ENCODE results near the gene SERTAD2. TPM values are rescaled to one million over a fixed set of nuclear protein-coding genes. Genes with fewer than 3 reads are reported as not detected.

SERTAD2 gene
- total and polyA plus RNA-seq, 2 donors (not counting 3 experiments of a cell fraction or from before 2014, with no cell fraction given), result 5.5 to 11.2 TPM

- Histone ChIP-seq H4K20me1 (replicated peaks; ENCODE audit: control insufficient read depth, extremely low read depth, insufficient read depth, low read length) (no peaks in the 10 kb centered on the region), H3K9ac (replicated peaks; ENCODE audit: extremely low read depth, insufficient read depth, low read length) (no peak overlapping the region), H3K4me2 (ENCODE audit: insufficient read depth, low read length) (no peak overlapping the region), H3K79me2 (ENCODE audit: control insufficient read depth, insufficient read depth, low read length) (no peaks in the 10 kb centered on the region), H3K36me3 (ENCODE audit: control insufficient read depth in 2 of 2, extremely low read depth in 1 of 2, insufficient read depth in 2 of 2, low read length in 2 of 2) (no peaks in the 10 kb centered on the region), H3K27me3 (ENCODE audit: control insufficient read depth in 2 of 2, insufficient read depth in 2 of 2, low read length in 2 of 2) (peaks cover 0 to 2% of the 10 kb centered on the region in 2 experiments), H3K9me1 (replicated peaks; ENCODE audit: control insufficient read depth, extremely low read depth, insufficient read depth, low read length) (no peaks in the 10 kb centered on the region), H3K27ac (ENCODE audit: insufficient read depth, low read depth, low read length) (no peak overlapping the region), H3K4me3 (replicated peaks in 1 of 3; ENCODE audit: insufficient read depth in 1 of 3, low read depth in 1 of 3, low read length in 3 of 3) (no peak overlapping the region), H3K9me3 (replicated peaks; ENCODE audit: control insufficient read depth, insufficient read depth, low read length) (no peaks in the 10 kb centered on the region), H2AFZ (ENCODE audit: low read depth, low read length) (no peak overlapping the region), H3K4me1 (ENCODE audit: control insufficient read depth, extremely low read depth, insufficient read depth, low read length) (no peaks in the 10 kb centered on the region)
- TF ChIP-seq, protein P1, sequence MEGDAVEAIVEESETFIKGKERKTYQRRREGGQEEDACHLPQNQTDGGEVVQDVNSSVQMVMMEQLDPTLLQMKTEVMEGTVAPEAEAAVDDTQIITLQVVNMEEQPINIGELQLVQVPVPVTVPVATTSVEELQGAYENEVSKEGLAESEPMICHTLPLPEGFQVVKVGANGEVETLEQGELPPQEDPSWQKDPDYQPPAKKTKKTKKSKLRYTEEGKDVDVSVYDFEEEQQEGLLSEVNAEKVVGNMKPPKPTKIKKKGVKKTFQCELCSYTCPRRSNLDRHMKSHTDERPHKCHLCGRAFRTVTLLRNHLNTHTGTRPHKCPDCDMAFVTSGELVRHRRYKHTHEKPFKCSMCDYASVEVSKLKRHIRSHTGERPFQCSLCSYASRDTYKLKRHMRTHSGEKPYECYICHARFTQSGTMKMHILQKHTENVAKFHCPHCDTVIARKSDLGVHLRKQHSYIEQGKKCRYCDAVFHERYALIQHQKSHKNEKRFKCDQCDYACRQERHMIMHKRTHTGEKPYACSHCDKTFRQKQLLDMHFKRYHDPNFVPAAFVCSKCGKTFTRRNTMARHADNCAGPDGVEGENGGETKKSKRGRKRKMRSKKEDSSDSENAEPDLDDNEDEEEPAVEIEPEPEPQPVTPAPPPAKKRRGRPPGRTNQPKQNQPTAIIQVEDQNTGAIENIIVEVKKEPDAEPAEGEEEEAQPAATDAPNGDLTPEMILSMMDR (IDR thresholded peaks at IDR 0.05; ENCODE audit: extremely low read depth in 1 of 2, insufficient read depth in 1 of 2, low read depth in 1 of 2, low read length in 2 of 2), result no peak
- no peak for TF ChIP-seq GATA2 (IDR thresholded peaks at IDR 0.05; ENCODE audit: insufficient read depth, insufficient read length, low read depth, low read length)
- TF ChIP-seq POLR2AphosphoS5 (IDR thresholded peaks at IDR 0.05; ENCODE audit: insufficient read depth, low read depth, low read length), result no peak
- TF ChIP-seq MYC (IDR thresholded peaks at IDR 0.05; ENCODE audit: low read depth, low read length), result no peak
- no peak for TF ChIP-seq POLR2A (IDR thresholded peaks at IDR 0.05; ENCODE audit: low read depth, low read length)
- TF ChIP-seq FOS (IDR thresholded peaks at IDR 0.05; ENCODE audit: borderline replicate concordance, insufficient read depth, low read length), result no peak
- no peak for TF ChIP-seq JUN (IDR thresholded peaks at IDR 0.05; ENCODE audit: borderline replicate concordance, insufficient read depth, insufficient read length, low read depth)
- no peak for TF ChIP-seq EZH2 (IDR thresholded peaks at IDR 0.05; ENCODE audit: borderline replicate concordance, low read depth, low read length, severe bottlenecking)
- TF ChIP-seq, protein P2, sequence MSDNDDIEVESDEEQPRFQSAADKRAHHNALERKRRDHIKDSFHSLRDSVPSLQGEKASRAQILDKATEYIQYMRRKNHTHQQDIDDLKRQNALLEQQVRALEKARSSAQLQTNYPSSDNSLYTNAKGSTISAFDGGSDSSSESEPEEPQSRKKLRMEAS (IDR thresholded peaks at IDR 0.05; ENCODE audit: insufficient read depth, insufficient read length), result no peak
- DNase-seq (ENCODE audit: low read depth, low spot score) (no peak), FAIRE-seq (no peak)
- dilution Hi-C loops (cut with MboI; ENCODE audit: extremely low pct_ligation_motif_present, low sequenced_read_pairs) (no loop called here), intact Hi-C loops (cut with micrococcal nuclease) (no loop called here)
- POLR2A ChIA-PET, result interaction anchor here (0.6 kb wide), 1 partner anchor 21 kb away, joined by 3 read pairs; no protein-coding TSS in a partner anchor
- CTCF ChIA-PET, result interaction anchor here (1.1 to 2.4 kb wide), 6 partner anchors 10 to 106 kb away, joined by 3 to 10 read pairs (median 4); no protein-coding TSS in a partner anchor
- no TSS peak for BruUV-seq (replicated peaks)
These were observed 38.4 kb downstream of the SERTAD2 start for GRCh38 chr2:64615192-64615763.

Measured in endothelial cell of umbilical vein (primary cell).